IgD-negative memory B cell (primary cell): ENCODE measurements around the gene IGF1R. TPM values are rescaled to one million over a fixed set of nuclear protein-coding genes. Genes with fewer than 3 reads are reported as not detected.
A peak's percentile ranks its signal among the peaks of the same experiment; 100 is the strongest.

ENCODE experiments used
- H3K27ac Mint-ChIP-seq, 3 donors: one replicate each; pipeline ENCODE4 v1.8.0; 2020 to 2022; ENCODE audit warnings: mild to moderate bottlenecking in 3 of 3, mixed read lengths in 3 of 3, moderate library complexity in 1 of 3
- H3K27me3 Mint-ChIP-seq: one replicate; pipeline ENCODE4 v1.8.0; 2021; ENCODE audit warnings: mixed read lengths
- H3K36me3 Mint-ChIP-seq: one replicate; pipeline ENCODE4 v1.8.0; 2020; ENCODE audit warnings: mild to moderate bottlenecking, mixed read lengths
- H3K4me1 Mint-ChIP-seq, 3 donors: one replicate each; pipeline ENCODE4 v1.8.0; 2020 to 2022; ENCODE audit warnings: mixed read lengths in 3 of 3, mild to moderate bottlenecking in 1 of 3
- H3K4me3 Mint-ChIP-seq, 4 donors: one replicate each; pipeline ENCODE4 v1.8.0; 2020 to 2022; ENCODE audit warnings: mild to moderate bottlenecking in 4 of 4, mixed read lengths in 4 of 4, moderate library complexity in 3 of 4
- H3K9me3 Mint-ChIP-seq, 3 donors: one replicate each; pipeline ENCODE4 v1.8.0; 2020 to 2021; ENCODE audit warnings: mixed read lengths in 3 of 3, mild to moderate bottlenecking in 1 of 3
- polyA plus RNA-seq: library from polyadenylated mRNA; unstranded; fragments of 300-500 nt; fragmentation: Illumina TruSeq; gene quantifications from one replicate; pipeline ENCODE4 v1.2.3, GENCODE V29; 2021

IGF1R gene
- polyA plus RNA-seq, 1 donor from 2014 or later, result 1.8 TPM

DNA sequence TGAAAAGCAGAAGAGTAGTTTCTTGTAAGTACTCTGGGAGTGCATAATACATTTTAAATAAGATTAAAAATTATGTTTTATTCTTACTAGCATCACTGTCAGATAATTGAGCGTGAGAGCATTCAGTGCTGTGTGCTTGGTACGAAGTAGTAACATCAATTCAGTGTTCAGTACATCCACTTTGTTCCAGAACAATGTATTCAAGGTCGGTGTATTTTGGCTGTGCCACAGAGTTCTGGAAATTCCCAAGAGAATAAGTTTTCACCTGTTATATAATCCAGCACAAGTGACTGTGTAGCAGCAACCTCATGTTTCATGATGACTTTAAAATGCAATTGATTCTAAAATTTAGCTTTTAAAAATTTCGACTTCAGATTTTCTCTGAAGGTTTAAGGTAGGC lies 130.6 kb downstream of the IGF1R start:
- no peaks in the 10 kb centered on the region for H3K9me3 Mint-ChIP-seq
- no peak overlapping the region for H3K4me3 Mint-ChIP-seq
- no peaks in the 10 kb centered on the region for H3K36me3 Mint-ChIP-seq
- H3K27me3 Mint-ChIP-seq, result peaks cover 9% of the 10 kb centered on the region
- no peak overlapping the region for H3K27ac Mint-ChIP-seq
- peaks cover 1 to 32% (median 15%) of the 10 kb centered on the region in 3 donors for H3K4me1 Mint-ChIP-seq

DNA sequence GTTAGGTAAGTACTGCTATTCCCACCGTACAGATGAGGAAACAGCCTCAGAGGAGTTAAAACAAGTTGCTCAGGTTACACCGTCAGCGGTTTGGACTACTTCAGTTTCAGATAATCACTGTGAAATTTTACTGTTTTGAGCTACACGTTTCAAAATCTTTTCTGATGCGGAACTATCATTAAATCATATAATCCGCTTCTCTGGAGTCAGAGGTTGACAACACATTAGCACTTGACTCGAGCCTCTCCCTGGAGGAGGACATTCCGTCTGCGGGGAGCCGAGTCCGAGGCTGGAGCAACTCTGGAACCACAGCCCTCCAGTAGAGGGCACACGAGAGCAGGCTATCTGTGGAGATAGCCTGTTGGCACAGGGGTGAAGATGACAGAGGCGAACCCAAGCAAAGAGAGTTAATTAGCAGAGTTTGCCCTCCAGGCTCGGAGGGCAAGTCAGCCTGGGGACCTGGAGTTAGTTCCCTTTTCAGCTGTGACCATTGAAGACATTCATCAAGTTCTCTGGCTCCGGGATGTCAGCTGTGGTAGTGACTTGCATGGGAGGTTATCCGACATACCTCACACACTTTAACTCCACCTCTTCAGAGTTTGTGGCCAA lies 131.2 kb downstream of the IGF1R start:
- Mint-ChIP-seq H3K36me3 (no peaks in the 10 kb centered on the region), H3K9me3 (no peaks in the 10 kb centered on the region), H3K4me3 (peak overlapping the region in 2 of 4 donors; percentile 46 to 51), H3K27ac (no peak overlapping the region), H3K27me3 (peaks cover 9% of the 10 kb centered on the region), H3K4me1 (peaks cover 1 to 27% (median 15%) of the 10 kb centered on the region in 3 donors)

DNA sequence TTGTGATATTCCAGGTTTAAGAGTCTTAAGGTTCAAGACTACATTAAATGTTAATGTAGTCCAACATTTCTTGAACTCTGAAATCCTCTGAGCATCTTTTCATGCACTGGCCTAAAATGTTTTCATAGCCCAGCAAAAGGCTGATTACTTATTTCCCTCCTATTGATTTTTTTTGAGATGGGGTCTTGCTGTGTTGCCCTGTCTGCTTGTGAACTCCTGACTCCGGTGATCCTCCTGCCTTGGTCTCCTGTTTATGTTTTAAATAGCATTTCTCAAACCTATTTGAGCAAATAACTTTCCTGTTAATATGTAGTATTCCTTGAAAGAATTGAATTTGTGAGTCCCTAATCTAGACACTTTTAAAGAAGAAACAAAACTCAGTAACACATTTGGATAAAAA lies 133.5 kb downstream of the IGF1R start:
- no peak overlapping the region for H3K4me3 Mint-ChIP-seq
- H3K9me3 Mint-ChIP-seq, result no peaks in the 10 kb centered on the region
- peaks cover 2% of the 10 kb centered on the region for H3K36me3 Mint-ChIP-seq
- peaks cover 0 to 19% (median 7%) of the 10 kb centered on the region in 3 donors for H3K4me1 Mint-ChIP-seq
- H3K27me3 Mint-ChIP-seq, result peaks cover 10% of the 10 kb centered on the region
- H3K27ac Mint-ChIP-seq, result peak overlapping the region in 1 of 3 donors; percentile 35

DNA sequence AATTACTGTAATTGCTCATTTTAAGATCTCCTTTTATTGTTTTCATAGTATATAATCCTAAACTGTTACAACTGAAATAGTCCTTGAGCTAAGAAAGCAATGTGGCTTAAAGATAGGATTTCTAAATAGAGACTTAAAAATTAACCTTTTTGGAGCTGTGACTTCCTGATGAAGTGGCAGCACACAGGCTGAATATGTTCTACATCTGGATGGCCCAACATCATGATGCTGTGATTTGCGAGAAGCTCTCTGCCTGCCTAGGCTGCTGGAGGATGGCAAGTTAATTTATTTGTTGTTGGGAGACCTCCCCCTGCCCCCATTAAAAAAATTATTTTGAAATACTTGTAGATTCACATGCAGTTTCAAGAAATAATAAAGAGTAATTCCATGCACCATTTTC lies 134.5 kb downstream of the IGF1R start:
- no peak overlapping the region for H3K27ac Mint-ChIP-seq
- H3K36me3 Mint-ChIP-seq, result peaks cover 2% of the 10 kb centered on the region
- H3K4me3 Mint-ChIP-seq, result no peak overlapping the region
- no peaks in the 10 kb centered on the region for H3K9me3 Mint-ChIP-seq
- peaks cover 0 to 13% (median 3%) of the 10 kb centered on the region in 3 donors for H3K4me1 Mint-ChIP-seq
- H3K27me3 Mint-ChIP-seq, result peaks cover 6% of the 10 kb centered on the region

DNA sequence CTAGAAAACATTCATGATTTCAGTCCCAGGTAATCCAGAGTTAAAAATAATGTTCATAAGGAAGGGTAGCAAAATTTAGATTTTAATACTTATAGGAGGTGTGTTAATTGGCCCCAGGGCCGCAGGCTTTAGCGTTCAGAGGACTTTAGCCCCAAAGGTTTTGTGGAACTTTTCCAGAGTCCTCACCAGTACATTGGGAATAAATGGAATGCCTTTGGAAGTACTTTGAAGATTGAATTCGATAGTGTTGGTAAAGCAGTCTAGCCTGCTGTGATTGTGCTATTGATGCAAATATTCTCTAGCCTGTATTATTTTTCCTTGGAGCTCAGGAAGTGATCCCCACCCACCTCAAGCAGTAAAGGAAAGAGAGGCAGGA lies 137.1 kb downstream of the IGF1R start:
- no peak overlapping the region for H3K4me3 Mint-ChIP-seq
- peaks cover 2% of the 10 kb centered on the region for H3K36me3 Mint-ChIP-seq
- no peaks in the 10 kb centered on the region for H3K9me3 Mint-ChIP-seq
- H3K4me1 Mint-ChIP-seq, result peaks cover 0 to 8% (median 0%) of the 10 kb centered on the region in 3 donors
- H3K27me3 Mint-ChIP-seq, result peaks cover 7% of the 10 kb centered on the region
- H3K27ac Mint-ChIP-seq, result no peak overlapping the region

DNA sequence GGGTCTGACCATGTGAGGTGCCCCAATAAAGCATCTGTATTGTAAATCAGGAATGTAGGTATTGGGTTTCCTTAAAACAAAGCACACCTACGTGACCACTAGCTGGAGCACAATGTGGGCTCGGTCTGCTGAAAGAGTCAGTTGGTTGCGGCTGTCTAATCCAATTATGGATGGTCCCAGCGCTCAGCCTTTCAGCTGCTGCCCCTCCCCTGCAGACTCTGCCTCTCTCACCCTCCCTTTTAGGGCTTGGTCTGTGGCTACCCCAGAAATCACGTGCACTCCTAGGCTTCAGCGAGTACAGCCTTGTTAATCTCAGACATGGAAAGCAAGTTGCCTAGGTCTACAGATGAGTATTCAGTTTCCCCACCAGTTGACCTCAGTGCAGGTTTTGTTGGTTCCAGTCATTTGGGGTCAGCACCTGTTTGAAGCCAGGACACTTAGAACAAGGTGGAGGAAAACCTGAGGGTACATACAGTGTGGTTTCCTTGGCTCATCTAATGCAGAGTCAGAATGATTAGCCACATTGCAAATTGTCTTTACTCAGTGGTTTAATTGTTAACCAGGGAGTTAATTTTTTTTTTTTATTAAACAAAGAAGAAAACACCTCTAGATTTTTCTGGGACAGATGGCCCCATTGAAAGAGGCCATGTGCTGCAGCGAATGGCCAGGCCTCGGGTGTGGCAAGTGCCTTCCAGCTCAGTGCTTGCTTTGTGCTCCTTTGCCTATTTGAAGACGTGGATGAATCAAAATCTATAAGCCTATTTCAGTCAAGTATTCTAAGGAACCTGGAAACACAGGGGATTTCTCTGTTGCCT lies 137.7 kb downstream of the IGF1R start:
- H3K9me3 Mint-ChIP-seq, result no peaks in the 10 kb centered on the region
- peaks cover 0 to 8% (median 0%) of the 10 kb centered on the region in 3 donors for H3K4me1 Mint-ChIP-seq
- peaks cover 2% of the 10 kb centered on the region for H3K36me3 Mint-ChIP-seq
- H3K27ac Mint-ChIP-seq, result no peak overlapping the region
- no peak overlapping the region for H3K4me3 Mint-ChIP-seq
- peaks cover 10% of the 10 kb centered on the region for H3K27me3 Mint-ChIP-seq

DNA sequence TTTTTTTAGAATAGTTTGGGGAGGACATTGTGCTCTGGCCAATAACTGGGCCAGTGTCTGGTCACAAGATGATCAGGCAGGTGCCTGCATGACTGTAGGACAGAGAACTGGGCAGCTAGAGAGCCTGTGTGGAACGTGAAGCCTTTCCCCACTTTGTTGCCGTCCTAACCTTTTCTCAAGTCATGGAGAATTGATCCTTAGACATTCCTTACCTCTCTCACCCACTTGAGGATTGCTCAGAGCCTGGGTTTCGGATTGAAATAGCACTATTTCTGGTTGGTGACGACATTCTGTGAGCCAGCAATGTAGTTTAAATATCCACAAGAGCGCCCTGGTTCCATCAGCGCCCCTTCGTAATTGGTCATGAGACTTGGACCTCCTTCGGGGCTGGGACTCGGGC lies 138.4 kb downstream of the IGF1R start:
- Mint-ChIP-seq H3K4me3 (no peak overlapping the region), H3K4me1 (peaks cover 0 to 8% (median 0%) of the 10 kb centered on the region in 3 donors), H3K9me3 (no peaks in the 10 kb centered on the region), H3K27ac (no peak overlapping the region), H3K27me3 (peaks cover 8% of the 10 kb centered on the region), H3K36me3 (peaks cover 2% of the 10 kb centered on the region)

DNA sequence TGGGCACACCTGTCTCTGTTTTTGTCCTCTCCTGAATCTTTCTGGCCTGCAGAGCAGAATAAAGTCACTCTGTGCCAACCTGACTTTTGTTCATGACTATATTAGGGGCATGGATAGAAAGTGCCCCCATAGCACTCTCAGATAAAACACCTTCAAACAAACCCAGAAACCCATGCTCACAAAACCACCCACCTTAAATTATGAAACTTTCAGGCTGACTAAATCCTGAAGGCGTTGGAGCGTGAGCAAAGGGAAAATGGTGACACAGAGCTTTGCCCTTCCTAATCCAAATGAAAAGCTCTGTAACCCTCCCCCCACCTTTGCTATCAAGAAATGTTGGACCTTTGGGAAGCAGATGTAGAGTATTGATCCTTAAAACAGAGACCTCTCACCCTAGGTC lies 138.9 kb downstream of the IGF1R start:
- Mint-ChIP-seq H3K9me3 (no peaks in the 10 kb centered on the region), H3K36me3 (peaks cover 2% of the 10 kb centered on the region), H3K4me1 (peaks cover 0 to 6% (median 0%) of the 10 kb centered on the region in 3 donors), H3K27me3 (peaks cover 6% of the 10 kb centered on the region), H3K4me3 (no peak overlapping the region), H3K27ac (no peak overlapping the region)

DNA sequence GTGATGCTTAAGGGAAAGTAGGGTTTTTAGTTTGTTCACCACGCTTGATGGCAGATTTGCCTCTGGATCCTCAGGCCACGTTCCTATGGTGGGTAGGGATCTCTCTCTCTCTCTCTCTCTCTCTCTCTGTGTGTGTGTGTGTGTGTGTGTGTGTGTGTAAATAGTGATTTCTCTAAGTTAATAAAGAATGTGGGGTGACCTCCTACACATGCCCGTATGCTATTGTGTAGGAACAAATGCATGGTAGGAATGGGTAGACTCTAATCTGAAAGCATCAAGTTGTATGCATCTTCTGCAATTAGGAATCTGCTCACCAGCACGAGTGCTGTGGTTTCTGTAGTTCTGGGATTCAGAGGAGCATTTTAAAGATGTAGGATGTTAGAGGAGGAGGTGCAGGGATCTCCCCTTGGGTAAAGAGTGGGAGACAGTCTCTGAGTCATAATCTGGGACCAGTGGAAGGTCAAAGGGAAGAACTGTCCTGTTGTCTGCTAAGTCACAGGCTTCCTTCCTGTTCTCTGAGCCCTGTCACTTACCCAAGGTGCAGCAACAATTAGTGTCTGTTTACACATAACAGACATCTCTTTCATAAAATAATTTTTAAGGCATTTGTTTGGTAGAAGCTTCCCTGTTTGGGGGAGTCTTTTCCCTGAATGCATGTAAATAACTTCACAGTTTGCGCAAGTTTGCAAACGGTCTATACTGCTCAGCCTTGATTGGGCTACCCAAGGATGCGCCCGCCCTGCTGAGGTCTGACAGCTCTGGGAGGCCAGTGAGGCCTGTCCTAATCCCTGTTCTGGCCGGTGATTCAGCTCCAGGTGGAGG lies 139.8 kb downstream of the IGF1R start:
- H3K36me3 Mint-ChIP-seq, result peaks cover 2% of the 10 kb centered on the region
- peak overlapping the region in 1 of 4 donors; percentile 1 for H3K4me3 Mint-ChIP-seq
- peaks cover 0 to 7% (median 0%) of the 10 kb centered on the region in 3 donors for H3K4me1 Mint-ChIP-seq
- no peak overlapping the region for H3K27ac Mint-ChIP-seq
- peaks cover 8% of the 10 kb centered on the region for H3K27me3 Mint-ChIP-seq
- no peaks in the 10 kb centered on the region for H3K9me3 Mint-ChIP-seq

DNA sequence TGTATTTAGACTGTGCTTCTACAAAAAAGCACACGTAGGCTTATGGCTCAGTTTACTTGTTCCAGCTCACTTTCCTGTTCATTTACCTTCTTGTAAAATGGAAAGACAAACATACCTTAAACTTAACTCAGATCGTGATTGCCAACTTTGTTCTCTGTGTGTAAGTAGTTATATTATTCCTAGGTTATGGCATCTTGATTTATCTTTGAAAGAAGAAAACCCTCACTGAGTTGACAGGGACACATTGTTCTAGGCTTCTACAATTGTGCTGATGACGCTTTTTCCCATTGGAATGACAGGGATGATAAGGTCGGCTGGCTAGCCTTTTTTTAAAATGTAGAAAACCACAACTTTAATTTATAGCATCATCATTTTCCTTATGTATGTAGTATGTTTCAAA lies 140.7 kb downstream of the IGF1R start:
- Mint-ChIP-seq H3K27me3 (peaks cover 8% of the 10 kb centered on the region), H3K4me1 (peaks cover 0 to 7% (median 0%) of the 10 kb centered on the region in 3 donors), H3K36me3 (peaks cover 2% of the 10 kb centered on the region), H3K4me3 (no peak overlapping the region), H3K27ac (no peak overlapping the region), H3K9me3 (no peaks in the 10 kb centered on the region)

DNA sequence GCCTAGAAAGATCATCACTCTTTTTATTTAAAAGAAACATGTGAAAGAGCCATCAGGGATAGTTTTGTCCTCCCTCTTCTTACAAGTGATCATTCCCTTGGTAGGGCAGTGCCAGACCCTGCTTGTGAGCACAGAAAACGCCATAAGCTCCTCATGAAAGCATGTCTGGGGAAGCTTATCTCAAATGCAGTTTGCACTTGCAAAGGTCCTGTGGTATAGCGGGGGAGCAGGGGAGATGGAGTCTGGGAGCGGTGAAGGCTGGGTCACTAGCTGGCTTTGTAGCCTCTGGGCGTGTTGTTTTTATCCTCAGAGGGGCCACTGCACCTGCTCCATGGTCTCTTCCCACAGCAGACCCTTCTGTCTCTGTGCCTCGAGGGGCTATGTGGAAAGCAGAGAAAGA lies 141.9 kb downstream of the IGF1R start:
- Mint-ChIP-seq H3K4me1 (peaks cover 0 to 12% (median 0%) of the 10 kb centered on the region in 3 donors), H3K9me3 (no peaks in the 10 kb centered on the region), H3K4me3 (no peak overlapping the region), H3K27me3 (peaks cover 6% of the 10 kb centered on the region), H3K27ac (no peak overlapping the region), H3K36me3 (peaks cover 2% of the 10 kb centered on the region)

DNA sequence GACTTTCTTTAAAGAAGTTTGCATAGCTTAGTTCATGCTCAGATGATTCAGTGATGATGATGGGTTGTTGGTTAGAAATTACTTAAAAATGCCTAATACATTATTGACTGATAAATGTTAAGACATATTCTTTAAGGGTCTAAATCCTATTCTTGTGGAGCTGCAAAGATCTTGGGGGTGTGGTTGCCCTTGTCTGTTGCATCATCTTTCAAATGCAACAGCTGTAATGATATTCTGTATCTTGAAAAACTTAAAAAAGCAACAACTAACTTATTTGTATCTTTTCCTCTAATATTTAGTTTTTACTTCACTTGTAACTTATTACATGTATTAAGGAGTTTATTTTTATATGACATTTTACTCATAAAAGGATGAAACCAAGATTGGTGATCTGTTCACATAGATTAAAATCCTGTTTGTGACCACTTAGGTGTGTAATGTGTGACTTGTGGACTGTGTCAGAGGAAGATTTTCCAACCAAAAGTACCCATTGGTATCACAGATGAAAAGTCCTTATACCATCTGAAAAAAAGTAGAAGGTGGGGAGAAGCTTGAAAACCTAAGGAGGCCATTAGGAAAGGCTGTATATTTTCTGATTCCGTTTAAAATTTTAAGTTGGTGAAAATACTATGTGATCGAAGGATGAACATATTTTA lies 142.8 kb downstream of the IGF1R start:
- Mint-ChIP-seq H3K27me3 (peaks cover 6% of the 10 kb centered on the region), H3K36me3 (peaks cover 2% of the 10 kb centered on the region), H3K4me3 (no peak overlapping the region), H3K4me1 (peaks cover 0 to 12% (median 0%) of the 10 kb centered on the region in 3 donors), H3K9me3 (peaks cover 0 to 2% (median 0%) of the 10 kb centered on the region in 3 donors), H3K27ac (no peak overlapping the region)

DNA sequence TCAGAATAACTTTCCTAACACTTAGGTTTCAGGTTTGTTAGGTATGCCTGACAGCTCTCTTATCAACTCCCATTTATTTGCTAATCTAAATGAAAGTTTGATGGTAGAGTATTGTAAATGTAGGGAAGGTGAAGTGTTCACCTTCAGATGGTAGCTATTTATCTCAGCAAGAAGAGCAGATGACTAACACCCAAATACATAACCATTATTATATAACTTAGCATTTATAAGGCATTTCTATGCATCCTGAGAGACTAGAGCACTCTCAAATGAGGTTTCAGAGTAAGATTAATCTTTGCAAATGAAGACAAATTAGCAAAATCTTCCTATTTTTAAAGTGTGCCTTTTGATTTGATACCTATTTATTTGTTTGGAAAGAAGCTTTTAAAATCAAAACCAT lies 143.8 kb downstream of the IGF1R start:
- no peak overlapping the region for H3K27ac Mint-ChIP-seq
- H3K36me3 Mint-ChIP-seq, result no peaks in the 10 kb centered on the region
- H3K9me3 Mint-ChIP-seq, result peaks cover 0 to 2% (median 0%) of the 10 kb centered on the region in 3 donors
- H3K27me3 Mint-ChIP-seq, result peaks cover 6% of the 10 kb centered on the region
- H3K4me3 Mint-ChIP-seq, result no peak overlapping the region
- peaks cover 0 to 11% (median 0%) of the 10 kb centered on the region in 3 donors for H3K4me1 Mint-ChIP-seq

DNA sequence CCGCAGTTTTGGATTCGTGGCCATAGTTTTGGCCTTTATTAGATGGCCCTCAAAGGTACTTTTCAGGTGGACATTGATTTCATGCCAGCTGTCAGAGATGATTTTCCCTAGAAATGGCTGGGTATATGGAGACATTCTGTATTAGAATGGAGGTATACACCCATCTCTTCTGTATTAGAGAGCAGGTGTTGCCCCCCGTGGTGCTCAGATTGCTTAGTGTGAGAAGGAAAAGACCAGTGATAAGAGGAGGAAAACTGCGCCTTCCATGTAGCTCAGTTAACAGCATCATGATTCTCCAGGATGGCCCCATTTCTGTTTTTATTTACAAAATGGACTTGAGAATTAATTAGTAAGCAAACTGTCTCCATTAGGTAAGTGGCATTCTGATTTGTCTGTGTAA lies 145.9 kb downstream of the IGF1R start:
- peaks cover 6% of the 10 kb centered on the region for H3K27me3 Mint-ChIP-seq
- H3K4me1 Mint-ChIP-seq, result peaks cover 0 to 14% (median 5%) of the 10 kb centered on the region in 3 donors
- H3K36me3 Mint-ChIP-seq, result no peaks in the 10 kb centered on the region
- no peak overlapping the region for H3K27ac Mint-ChIP-seq
- no peak overlapping the region for H3K4me3 Mint-ChIP-seq
- peaks cover 0 to 2% (median 0%) of the 10 kb centered on the region in 3 donors for H3K9me3 Mint-ChIP-seq
